Urinary bladder (tissue), 2 donors: Measurements from ENCODE around the gene RGS10. TPM values are rescaled to one million over a fixed set of nuclear protein-coding genes. Genes with fewer than 3 reads are reported as not detected.

Experiments used
- polyA plus RNA-seq: library from polyadenylated mRNA; stranded (reverse); fragments of 200-250 nt; gene quantifications from one replicate; pipeline ENCODE4 v1.2.3, GENCODE V29; 2013
- total RNA-seq: library from RNA; depleted of rRNA; stranded (reverse); fragments of >200 nt; gene quantifications from one replicate; pipeline ENCODE4 v1.2.3, GENCODE V29; 2014
- donor health status: healthy.

RGS10 gene
- total and polyA plus RNA-seq, 2 donors, result 44.8 to 62.4 TPM

Other genes with a start within 250 kb of the RGS10 start
- gene TIAL1, start 54.2 kb upstream of the RGS10 start, total RNA-seq, result 167 TPM
- gene TIAL1, start 54.2 kb upstream of the RGS10 start, polyA plus RNA-seq, result 48.6 TPM
- 8.2 TPM for gene BAG3, start 108.7 kb upstream of the RGS10 start, total RNA-seq
- gene BAG3, start 108.7 kb upstream of the RGS10 start, polyA plus RNA-seq, result 70.0 TPM
- gene INPP5F, start 183.3 kb upstream of the RGS10 start, total RNA-seq, result 58.3 TPM
- gene INPP5F, start 183.3 kb upstream of the RGS10 start, polyA plus RNA-seq, result 11.6 TPM